Measurements from ENCODE around the gene CARS2. TPM values are rescaled to one million over a fixed set of nuclear protein-coding genes. Genes with fewer than 3 reads are reported as not detected.
A peak's percentile ranks its signal among the peaks of the same experiment; 100 is the strongest.
"Not testable (repeated sequence)": the region's sequence is repeated elsewhere in the genome, so short reads cannot be mapped to it uniquely, and the experiment has no call there.

Gene CARS2
- total RNA-seq, 2 experiments from 2014 or later, result 54.6 to 59.3 TPM

- Mint-ChIP-seq H3K27me3 (no peaks in the 10 kb centered on the region), H3K27ac (no peak overlapping the region), H3K36me3 (peaks cover 43% of the 10 kb centered on the region), H3K9me3 (no peaks in the 10 kb centered on the region), H3K4me1 (ENCODE audit: low read depth) (peaks cover 48% of the 10 kb centered on the region), H3K4me3 (no peak overlapping the region)
- ChIA-PET POLR2A (no interaction called here), CTCF (interaction anchor here (0.7 to 1.7 kb wide), 4 partner anchors 9 to 247 kb away, joined by 3 to 6 read pairs (median 3); no protein-coding TSS in a partner anchor)
- intact Hi-C loops (cut with micrococcal nuclease), result loop anchor here (10.0 kb wide), 1 partner anchor 1882 kb away; the partner anchor contains the start of gene TUBGCP3
- no peak for DNase-seq
Observed at GRCh38 chr13:110702591-110703526, 3.1 kb downstream of the CARS2 start.

DNA sequence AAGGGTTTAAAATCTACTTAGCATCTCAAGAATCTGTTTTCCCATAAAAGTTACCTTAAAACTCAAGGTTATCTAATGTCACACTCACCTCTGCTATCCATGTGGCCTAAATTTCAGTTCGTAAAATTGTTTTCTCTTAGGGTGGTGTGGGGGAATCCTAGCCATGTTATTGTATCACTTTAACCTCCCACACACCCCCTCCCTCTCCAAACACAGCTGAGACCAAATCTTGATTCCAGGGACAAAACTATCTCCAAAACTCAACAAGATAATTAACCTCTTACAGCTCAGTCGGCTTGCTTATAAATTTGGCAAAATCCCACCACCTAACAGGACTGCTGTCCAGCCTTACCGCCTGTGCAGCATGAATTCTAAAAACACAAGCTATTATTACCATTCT is 3.8 kb downstream of the CARS2 start:
- H3K4me3 Mint-ChIP-seq, result no peak overlapping the region
- intact Hi-C loops (cut with micrococcal nuclease), result loop anchor here (10.0 kb wide), 1 partner anchor 1883 kb away; the partner anchor contains the start of gene TUBGCP3
- peaks cover 47% of the 10 kb centered on the region for H3K36me3 Mint-ChIP-seq
- peaks cover 49% of the 10 kb centered on the region for H3K4me1 Mint-ChIP-seq (ENCODE audit: low read depth)
- H3K27ac Mint-ChIP-seq, result no peak overlapping the region
- no peaks in the 10 kb centered on the region for H3K9me3 Mint-ChIP-seq
- POLR2A ChIA-PET, result no interaction called here
- no peaks in the 10 kb centered on the region for H3K27me3 Mint-ChIP-seq
- no peak for DNase-seq
- CTCF ChIA-PET, result interaction anchor here (0.7 to 1.4 kb wide), 3 partner anchors 10 to 246 kb away, joined by 3 read pairs; no protein-coding TSS in a partner anchor

DNA sequence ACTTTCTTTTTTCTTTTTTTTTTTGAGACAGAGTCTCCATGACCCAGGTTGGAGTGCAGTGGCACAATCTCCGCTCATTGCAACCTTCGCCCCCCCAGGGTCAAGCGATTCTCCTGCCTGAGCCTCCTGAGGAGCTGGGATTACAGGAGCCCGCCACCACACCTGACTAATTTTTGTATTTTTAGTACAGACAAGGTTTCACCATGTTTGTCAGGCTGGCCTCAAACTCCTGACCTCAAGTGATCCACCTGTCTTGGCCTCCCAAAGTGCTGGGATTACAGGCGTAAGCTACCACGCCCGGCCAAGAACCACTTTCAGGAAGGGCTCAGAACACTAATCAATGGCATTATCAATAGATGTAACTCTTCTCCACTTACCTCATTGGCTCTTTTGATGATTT is 4.9 kb downstream of the CARS2 start:
- peaks cover 48% of the 10 kb centered on the region for H3K36me3 Mint-ChIP-seq
- H3K9me3 Mint-ChIP-seq, H3K27ac Mint-ChIP-seq, POLR2A ChIA-PET, CTCF ChIA-PET, DNase-seq, H3K4me3 Mint-ChIP-seq, H3K27me3 Mint-ChIP-seq: not testable (repeated sequence)
- peaks cover 45% of the 10 kb centered on the region for H3K4me1 Mint-ChIP-seq (ENCODE audit: low read depth)
- intact Hi-C loops (cut with micrococcal nuclease), result loop anchor here (10.0 kb wide), 1 partner anchor 1884 kb away; the partner anchor contains the start of gene TUBGCP3

- POLR2A ChIA-PET, result no interaction called here
- Mint-ChIP-seq H3K36me3 (peaks cover 48% of the 10 kb centered on the region), H3K4me1 (ENCODE audit: low read depth) (peaks cover 45% of the 10 kb centered on the region)
Observed at GRCh38 chr13:110700641-110701040, 5.3 kb downstream of the CARS2 start.

GRCh38 chr13:110700186-110700585 is 5.7 kb downstream of the CARS2 start:
- intact Hi-C loops (cut with micrococcal nuclease), result loop anchor here (10.0 kb wide), 1 partner anchor 1885 kb away; the partner anchor contains the start of gene TUBGCP3
- H3K27me3 Mint-ChIP-seq, result no peaks in the 10 kb centered on the region
- H3K27ac Mint-ChIP-seq, result no peak overlapping the region
- CTCF ChIA-PET, result no interaction called here
- peaks cover 45% of the 10 kb centered on the region for H3K4me1 Mint-ChIP-seq (ENCODE audit: low read depth)
- POLR2A ChIA-PET, result no interaction called here
- H3K36me3 Mint-ChIP-seq, result peaks cover 48% of the 10 kb centered on the region
- DNase-seq, result no peak
- no peaks in the 10 kb centered on the region for H3K9me3 Mint-ChIP-seq
- H3K4me3 Mint-ChIP-seq, result no peak overlapping the region

More at GRCh38 chr13:110700641-110701040, 5.3 kb downstream of the CARS2 start:
- Mint-ChIP-seq H3K27me3 (no peaks in the 10 kb centered on the region), H3K4me3 (no peak overlapping the region), H3K27ac (no peak overlapping the region), H3K9me3 (no peaks in the 10 kb centered on the region)
- no peak for DNase-seq
- intact Hi-C loops (cut with micrococcal nuclease), result loop anchor here (10.0 kb wide), 1 partner anchor 1884 kb away; the partner anchor contains the start of gene TUBGCP3
- CTCF ChIA-PET, result no interaction called here

GRCh38 chr13:110699148-110700145 is 6.5 kb downstream of the CARS2 start:
- CTCF ChIA-PET, result no interaction called here
- no peak overlapping the region for H3K4me3 Mint-ChIP-seq
- no peaks in the 10 kb centered on the region for H3K9me3 Mint-ChIP-seq
- no peaks in the 10 kb centered on the region for H3K27me3 Mint-ChIP-seq
- POLR2A ChIA-PET, result no interaction called here
- H3K36me3 Mint-ChIP-seq, result peaks cover 48% of the 10 kb centered on the region
- H3K27ac Mint-ChIP-seq, result peak overlapping the region; percentile 43
- intact Hi-C loops (cut with micrococcal nuclease), result loop anchor here (10.0 kb wide), 1 partner anchor 1885 kb away; the partner anchor contains the start of gene TUBGCP3
- peaks cover 41% of the 10 kb centered on the region for H3K4me1 Mint-ChIP-seq (ENCODE audit: low read depth)
- DNase-seq, result no peak

DNA sequence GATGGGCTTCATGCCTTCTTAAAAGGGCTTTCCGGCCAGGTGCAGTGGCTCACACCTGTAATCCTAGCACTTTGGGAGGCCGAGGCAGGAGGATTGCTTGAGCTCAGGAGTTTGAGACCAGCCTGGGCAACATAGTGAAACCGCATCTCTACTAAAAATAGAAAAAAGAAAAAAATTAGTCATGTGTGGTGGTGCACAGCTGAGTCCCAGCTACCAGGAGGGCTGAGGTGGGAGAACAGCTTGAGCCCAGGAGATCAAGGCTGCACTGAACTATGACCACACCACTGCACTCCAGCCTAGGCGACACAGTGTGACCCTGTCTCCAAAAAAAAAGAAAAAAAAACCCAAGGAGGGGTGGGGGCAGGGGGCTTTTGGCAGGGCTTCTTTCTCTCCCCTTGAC is 7.2 kb downstream of the CARS2 start:
- peaks cover 47% of the 10 kb centered on the region for H3K36me3 Mint-ChIP-seq
- POLR2A ChIA-PET, result no interaction called here

GRCh38 chr13:110697842-110698241 is 8.1 kb downstream of the CARS2 start:
- intact Hi-C loops (cut with micrococcal nuclease), result no loop called here
- no peak overlapping the region for H3K27ac Mint-ChIP-seq
- H3K4me1 Mint-ChIP-seq (ENCODE audit: low read depth), result peaks cover 34% of the 10 kb centered on the region
- CTCF ChIA-PET, result no interaction called here
- no peaks in the 10 kb centered on the region for H3K27me3 Mint-ChIP-seq
- no peaks in the 10 kb centered on the region for H3K9me3 Mint-ChIP-seq
- H3K36me3 Mint-ChIP-seq, result peaks cover 43% of the 10 kb centered on the region
- POLR2A ChIA-PET, result no interaction called here
- no peak overlapping the region for H3K4me3 Mint-ChIP-seq
- DNase-seq, result no peak

More for the DNA sequence above, 7.2 kb downstream of the CARS2 start:
- CTCF ChIA-PET, result no interaction called here
- no peak for DNase-seq
- intact Hi-C loops (cut with micrococcal nuclease), result no loop called here
- H3K9me3 Mint-ChIP-seq, result no peaks in the 10 kb centered on the region
- no peak overlapping the region for H3K27ac Mint-ChIP-seq
- no peak overlapping the region for H3K4me3 Mint-ChIP-seq
- H3K4me1 Mint-ChIP-seq (ENCODE audit: low read depth), result peaks cover 40% of the 10 kb centered on the region
- no peaks in the 10 kb centered on the region for H3K27me3 Mint-ChIP-seq

GRCh38 chr13:110696776-110697175 is 9.1 kb downstream of the CARS2 start:
- peaks cover 26% of the 10 kb centered on the region for H3K4me1 Mint-ChIP-seq (ENCODE audit: low read depth)
- H3K36me3 Mint-ChIP-seq, result peaks cover 35% of the 10 kb centered on the region
- ChIA-PET CTCF (interaction anchor here (0.7 kb wide), 1 partner anchor 15 kb away, joined by 3 read pairs; no protein-coding TSS in a partner anchor), POLR2A (no interaction called here)
- intact Hi-C loops (cut with micrococcal nuclease), result no loop called here
- no peak overlapping the region for H3K27ac Mint-ChIP-seq
- no peaks in the 10 kb centered on the region for H3K27me3 Mint-ChIP-seq
- DNase-seq, result no peak
- H3K4me3 Mint-ChIP-seq, result no peak overlapping the region
- no peaks in the 10 kb centered on the region for H3K9me3 Mint-ChIP-seq

GRCh38 chr13:110695774-110696173 is 10.1 kb downstream of the CARS2 start:
- H3K9me3 Mint-ChIP-seq; intact Hi-C loops (cut with micrococcal nuclease); DNase-seq; POLR2A ChIA-PET; CTCF ChIA-PET; H3K27ac Mint-ChIP-seq; H3K27me3 Mint-ChIP-seq; H3K4me3 Mint-ChIP-seq: not testable (repeated sequence)
- Mint-ChIP-seq H3K4me1 (ENCODE audit: low read depth) (peaks cover 26% of the 10 kb centered on the region), H3K36me3 (peaks cover 33% of the 10 kb centered on the region)

DNA sequence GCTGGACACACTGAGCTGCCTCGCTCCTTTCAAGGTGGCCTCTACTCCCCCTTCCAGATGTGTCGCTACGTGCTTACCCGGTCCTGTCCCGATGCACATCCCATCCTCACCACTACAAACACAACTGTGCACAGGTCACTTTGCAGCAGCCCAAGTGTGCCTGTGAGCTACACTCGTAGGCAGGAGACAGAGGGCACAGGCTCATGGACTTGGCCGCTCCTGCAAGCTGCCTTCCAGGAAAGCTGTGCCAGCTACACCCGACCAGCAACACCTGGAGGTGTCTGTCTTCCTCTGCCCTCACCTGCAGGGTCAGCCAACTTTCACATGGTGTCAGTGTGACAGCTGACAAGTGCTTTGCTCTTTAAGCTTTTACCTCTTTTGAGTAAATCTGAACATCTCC is 15.4 kb downstream of the CARS2 start:
- no peaks in the 10 kb centered on the region for H3K4me1 Mint-ChIP-seq (ENCODE audit: low read depth)
- no peaks in the 10 kb centered on the region for H3K9me3 Mint-ChIP-seq
- no peak for DNase-seq
- H3K27ac Mint-ChIP-seq, result no peak overlapping the region
- H3K36me3 Mint-ChIP-seq, result peaks cover 11% of the 10 kb centered on the region
- H3K27me3 Mint-ChIP-seq, result no peaks in the 10 kb centered on the region
- H3K4me3 Mint-ChIP-seq, result no peak overlapping the region
- intact Hi-C loops (cut with micrococcal nuclease), result no loop called here
- ChIA-PET POLR2A (no interaction called here), CTCF (interaction anchor here (1.4 kb wide), 1 partner anchor 10 kb away, joined by 5 read pairs; no protein-coding TSS in a partner anchor)
